HG03378 (cell line): ENCODE measurements around the gene DRC1.

Source experiments
- ATAC-seq: cut with Tn5 transposase; IDR thresholded peaks from one replicate; pipeline ENCODE4 v1.9.1; 2021; ENCODE audit warnings: mild to moderate bottlenecking, moderate library complexity; ENCODE audit not compliant: unreplicated experiment

Gene DRC1

GRCh38 chr2:26475832-26476501 lies 74.2 kb downstream of the DRC1 start:
- ATAC-seq = no peak

DNA sequence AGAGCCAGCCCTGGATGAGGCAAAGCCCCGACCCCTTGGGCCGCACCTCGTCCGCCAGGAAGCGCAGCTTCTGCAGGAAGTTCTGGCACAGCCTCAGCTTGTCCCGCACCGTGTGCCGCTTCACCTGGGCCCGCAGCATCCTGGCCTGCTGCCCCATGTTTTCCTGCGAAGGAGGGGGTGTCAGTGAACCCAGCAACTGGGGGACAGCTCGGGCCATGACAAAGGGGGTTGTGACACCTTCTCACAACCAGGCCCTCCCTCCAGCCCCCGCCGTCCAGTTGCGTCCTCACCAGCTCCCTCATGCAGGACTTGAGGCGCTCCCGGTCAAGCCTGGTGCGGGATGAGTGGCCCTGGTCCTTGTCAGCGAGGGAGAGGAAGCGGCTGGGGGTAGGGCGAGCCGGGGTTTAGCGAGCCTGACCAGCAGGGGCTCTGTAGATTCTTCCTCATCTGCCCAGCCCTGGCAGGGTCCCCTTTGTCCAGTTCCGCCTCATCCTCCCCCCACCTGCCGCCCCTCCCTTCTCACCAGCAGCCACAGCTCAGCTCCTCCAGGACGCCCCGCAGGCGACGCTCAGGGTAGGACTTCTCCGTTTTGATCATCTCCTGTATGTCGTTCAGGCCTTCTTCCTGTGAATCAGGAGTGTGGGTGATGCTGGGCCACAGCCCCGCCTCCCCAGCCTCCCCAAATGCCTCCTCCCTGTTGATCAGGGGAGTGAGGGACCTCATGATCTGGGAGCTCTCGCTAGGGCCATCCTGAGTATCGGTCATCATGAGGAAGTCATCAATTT lies 75.6 kb downstream of the DRC1 start:
- no peak for ATAC-seq

DNA sequence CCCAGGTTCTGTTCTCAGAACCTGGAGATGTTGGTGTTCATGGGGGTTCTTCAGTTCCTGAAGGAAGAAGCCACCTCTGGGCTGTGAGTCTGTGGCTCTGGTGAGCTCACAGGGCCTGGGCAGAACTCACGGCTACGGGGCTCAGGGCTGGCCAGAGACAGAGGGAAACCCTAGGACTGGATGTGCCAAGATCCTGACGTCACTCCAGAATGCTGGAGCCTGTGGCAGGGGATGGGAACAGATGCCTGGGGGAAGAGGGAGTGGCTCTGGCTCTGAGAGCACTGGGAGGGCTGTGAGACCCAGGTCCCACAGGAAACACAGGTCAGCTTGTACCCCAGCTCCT lies 76.2 kb downstream of the DRC1 start, which contains the start of gene OTOF:
Gene OTOF, minus strand, starts transcription at position 214 of the 343 bp plus-strand sequence.
- ATAC-seq = no peak

- ATAC-seq = no peak
Measured at GRCh38 chr2:26478366-26478765, 76.6 kb downstream of the DRC1 start.

GRCh38 chr2:26479131-26479788 lies 77.5 kb downstream of the DRC1 start:
- ATAC-seq = no peak

DNA sequence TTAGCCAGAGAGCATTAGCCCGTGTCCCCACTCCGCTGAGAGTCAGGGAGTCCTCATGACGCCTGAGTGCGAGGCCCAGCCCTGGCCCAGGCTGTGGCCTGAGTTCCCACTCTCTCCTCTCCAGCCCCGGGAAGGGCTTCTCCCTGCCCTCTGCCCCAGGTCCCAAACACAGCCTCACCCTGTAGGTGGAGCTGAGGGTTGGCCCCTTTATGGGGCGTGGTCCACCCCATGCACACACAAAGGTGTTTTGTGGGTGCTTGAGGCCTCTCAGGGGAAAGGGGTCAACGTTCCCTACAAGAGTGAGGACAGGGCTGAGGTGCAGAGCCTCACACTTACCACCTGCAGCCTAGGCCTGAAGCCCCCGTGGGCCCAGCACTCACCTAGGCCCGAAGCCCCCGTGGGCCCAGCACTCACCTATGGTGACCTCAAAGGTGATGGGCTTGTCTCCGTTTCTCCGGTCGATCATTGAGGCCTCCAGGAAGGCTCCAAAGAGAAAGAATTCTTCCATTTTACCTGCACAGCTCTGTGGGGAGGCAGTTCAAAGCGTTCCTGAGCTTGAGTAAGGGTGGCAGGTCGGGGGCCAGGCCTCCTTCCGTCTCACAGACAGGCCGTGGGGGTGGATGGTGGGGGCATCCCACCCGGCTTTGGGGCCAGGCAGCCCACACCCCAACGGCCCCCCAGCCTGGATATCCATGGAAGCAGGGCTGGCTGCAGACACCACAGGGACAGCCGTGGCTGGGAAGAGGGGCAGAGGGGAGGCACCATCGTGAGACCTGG lies 78.3 kb downstream of the DRC1 start:
- ATAC-seq = no peak

GRCh38 chr2:26480566-26481423 lies 79.1 kb downstream of the DRC1 start:
- ATAC-seq = no peak

- ATAC-seq = no peak
Measured at GRCh38 chr2:26481706-26482105, 80.0 kb downstream of the DRC1 start.

DNA sequence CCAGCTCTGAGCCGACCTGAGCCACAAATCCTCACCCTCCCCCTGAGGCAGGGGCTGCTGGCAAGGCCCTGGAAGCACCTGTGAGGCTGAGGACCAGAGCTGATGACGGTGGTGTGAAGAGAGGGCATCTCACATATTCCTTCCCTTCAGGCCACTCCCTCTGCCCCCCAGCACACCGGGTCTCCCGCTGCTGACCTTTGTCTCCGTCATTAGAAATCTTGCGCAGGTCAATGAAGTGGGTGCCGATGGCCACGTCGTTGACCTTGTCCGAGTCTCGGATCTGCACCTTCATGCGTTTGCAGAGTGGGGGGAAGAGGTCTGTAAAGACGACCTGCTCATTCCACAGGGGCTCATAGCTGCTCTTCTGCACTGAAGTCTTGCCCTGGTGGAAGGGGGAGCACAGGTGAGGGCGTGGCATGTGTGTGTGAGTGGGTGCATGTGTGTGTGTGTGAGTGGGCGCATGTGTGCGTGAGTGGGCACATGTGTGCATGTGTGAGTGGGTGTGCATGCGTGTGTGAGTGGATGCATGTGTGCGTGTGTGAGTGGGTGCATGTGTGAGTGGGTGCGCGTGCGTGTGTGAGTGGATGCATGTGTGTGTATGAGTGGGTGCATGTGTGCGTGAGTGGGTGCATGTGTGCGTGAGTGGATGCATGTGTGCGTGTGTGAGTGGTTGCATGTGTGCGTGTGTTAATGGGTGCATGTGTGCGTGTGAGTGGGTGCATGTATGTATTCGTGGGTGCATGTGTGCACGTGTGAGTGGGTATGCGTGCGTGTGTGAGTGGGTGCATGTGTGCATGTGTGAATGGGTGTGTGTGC lies 80.7 kb downstream of the DRC1 start:
- ATAC-seq = no peak

DNA sequence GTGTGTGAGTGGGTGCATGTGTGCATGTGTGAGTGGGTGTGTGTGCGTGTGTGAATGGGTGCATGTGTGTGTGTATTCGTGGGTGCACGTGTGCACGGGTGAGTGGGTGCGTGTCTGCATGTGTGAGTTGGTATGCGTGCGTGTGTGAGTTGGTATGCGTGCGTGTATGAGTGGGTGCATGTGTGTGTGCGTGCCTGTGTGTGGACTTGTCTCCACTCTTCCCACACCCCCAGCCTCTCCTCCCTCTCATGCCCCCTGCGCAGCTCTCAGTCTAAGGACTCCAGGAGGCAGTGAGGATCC lies 81.3 kb downstream of the DRC1 start:
- no peak for ATAC-seq

- no peak for ATAC-seq
Measured at GRCh38 chr2:26483516-26483915, 81.8 kb downstream of the DRC1 start.

DNA sequence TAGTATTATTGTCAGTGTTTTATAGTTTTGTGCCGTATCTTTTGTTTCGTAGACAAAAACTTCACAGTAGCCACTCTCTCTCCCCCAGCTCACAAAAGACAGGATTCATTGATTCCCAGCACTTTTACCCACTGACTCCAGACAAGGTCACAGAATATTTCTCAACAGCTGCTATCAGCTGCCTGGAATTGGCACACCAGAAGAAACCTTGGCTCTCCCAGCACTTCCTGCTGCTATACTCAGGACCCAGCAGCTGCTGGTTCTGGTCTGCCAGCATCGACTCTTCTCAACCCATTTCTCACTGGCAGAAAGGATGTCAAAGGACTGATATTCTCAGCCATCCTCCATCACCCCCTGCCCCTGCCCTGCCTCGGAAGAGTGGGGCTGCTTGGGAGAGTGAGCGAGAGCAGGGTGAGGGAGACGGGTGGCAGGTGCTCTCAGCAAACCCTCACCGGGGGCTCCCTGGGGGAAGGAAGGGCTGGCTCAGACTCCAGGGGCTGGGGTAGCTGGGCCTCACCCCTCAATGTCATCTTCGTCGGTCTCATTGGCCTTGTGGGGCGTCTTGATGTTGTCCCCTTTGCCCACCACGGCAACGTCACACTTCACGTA lies 82.3 kb downstream of the DRC1 start:
- ATAC-seq = no peak

DNA sequence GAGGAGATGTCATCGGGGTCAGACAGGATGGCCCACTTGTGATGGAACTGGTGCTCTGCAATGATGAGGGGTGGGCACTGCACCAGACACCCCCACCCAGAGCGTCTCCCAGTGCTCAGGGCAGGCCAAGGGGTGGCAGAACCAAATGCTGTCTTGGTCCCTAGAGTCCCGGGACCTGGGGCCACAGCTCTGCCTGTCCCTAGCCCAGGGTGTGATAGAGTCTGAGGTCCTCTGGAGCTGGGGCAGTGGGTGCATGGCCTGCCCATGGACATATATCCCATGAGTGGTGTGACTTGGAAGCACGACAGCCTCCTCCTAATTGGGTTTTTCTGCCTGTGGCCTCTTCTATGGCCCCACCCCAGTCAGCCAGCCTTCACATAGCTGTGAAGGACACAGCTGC lies 82.9 kb downstream of the DRC1 start:
- ATAC-seq = no peak

- no peak for ATAC-seq
Measured at GRCh38 chr2:26485099-26485498, 83.4 kb downstream of the DRC1 start.

GRCh38 chr2:26485725-26486418 lies 84.2 kb downstream of the DRC1 start:
- no peak for ATAC-seq

- no peak for ATAC-seq
Measured at GRCh38 chr2:26486789-26487188, 85.1 kb downstream of the DRC1 start.

DNA sequence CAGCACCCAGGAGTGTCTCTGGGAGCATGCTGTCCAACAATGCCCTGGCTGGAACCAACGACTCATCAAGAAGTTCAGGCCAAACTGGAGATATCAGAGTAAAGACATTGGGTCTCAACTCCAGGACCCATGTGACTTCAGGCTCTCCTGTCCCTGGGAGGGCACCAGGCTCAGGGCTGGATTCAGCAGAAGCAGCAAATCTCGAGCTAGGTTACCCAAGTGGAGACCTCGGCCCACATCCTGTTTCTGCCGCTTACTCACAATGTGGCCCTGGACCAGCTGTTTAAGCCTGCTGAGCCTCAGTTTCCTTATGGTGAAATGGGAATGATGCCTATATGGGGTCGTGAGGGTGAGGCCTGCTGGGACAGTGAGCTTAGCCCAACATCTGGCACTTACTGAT lies 85.5 kb downstream of the DRC1 start:
- no peak for ATAC-seq

DNA sequence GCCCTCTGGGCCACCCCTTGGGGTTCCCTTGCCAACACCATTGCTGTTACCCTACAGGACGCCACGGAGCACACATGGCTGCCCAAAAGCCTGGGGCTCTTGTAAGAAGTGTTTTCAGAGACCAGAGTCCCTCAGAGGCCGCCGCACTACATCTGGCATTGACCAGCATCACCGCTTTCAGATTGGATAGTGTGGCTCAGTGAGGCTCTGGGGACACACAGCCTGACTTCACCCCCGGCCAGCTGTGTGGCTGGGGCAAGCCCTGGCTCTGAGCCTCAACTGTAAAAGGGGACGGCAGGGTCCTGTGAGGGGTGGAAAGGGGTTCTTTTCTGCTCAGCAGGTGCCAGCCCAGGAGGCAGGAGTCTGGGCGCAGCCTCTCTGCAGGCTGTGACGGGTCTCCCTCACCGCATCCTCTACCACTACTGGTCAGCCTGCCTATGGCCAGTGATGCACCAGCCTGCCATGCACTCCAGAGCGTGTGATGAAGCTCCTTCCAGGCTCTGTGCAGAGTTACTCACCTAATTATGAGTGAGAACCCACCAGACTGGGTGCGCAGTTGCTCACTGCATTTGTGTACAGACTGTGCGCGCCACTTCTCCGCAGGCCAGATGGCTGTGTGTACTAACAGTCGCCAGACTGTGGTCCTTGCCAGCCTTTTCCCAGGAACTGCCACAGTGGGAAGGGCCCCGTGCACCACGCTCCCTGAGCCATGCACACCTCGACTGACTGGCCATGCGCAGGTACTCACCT lies 86.9 kb downstream of the DRC1 start:
- ATAC-seq = no peak
